ENCODE results near the gene FOXP1.

FOXP1 gene

DNA sequence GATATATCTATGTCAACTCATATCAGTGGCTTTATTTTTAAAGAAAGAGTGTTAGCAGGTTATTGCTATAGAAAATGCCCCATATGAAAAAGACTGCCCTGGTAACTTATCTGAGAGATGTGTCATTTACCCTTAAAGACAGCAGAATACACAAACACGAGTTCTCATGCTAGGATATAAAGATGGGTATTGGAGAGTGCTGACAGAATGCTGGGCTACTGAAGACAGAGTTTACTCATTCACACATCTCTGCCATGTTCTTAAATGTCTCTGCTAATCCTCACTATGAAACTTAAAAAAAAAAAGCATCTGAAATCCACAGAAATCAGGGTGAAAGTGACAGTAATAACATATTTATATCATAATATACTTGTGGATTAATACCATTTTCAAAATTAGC is 126.7 kb downstream of the FOXP1 start:
- TF ChIP-seq, protein P1, sequence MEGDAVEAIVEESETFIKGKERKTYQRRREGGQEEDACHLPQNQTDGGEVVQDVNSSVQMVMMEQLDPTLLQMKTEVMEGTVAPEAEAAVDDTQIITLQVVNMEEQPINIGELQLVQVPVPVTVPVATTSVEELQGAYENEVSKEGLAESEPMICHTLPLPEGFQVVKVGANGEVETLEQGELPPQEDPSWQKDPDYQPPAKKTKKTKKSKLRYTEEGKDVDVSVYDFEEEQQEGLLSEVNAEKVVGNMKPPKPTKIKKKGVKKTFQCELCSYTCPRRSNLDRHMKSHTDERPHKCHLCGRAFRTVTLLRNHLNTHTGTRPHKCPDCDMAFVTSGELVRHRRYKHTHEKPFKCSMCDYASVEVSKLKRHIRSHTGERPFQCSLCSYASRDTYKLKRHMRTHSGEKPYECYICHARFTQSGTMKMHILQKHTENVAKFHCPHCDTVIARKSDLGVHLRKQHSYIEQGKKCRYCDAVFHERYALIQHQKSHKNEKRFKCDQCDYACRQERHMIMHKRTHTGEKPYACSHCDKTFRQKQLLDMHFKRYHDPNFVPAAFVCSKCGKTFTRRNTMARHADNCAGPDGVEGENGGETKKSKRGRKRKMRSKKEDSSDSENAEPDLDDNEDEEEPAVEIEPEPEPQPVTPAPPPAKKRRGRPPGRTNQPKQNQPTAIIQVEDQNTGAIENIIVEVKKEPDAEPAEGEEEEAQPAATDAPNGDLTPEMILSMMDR (IDR thresholded peaks at IDR 0.05; ENCODE audit: low read depth, low read length, poor library complexity, severe bottlenecking), result no peak
- no peak for TF ChIP-seq EZH2phosphoT487 (IDR thresholded peaks at IDR 0.05; ENCODE audit: borderline replicate concordance, low read length)
- Histone ChIP-seq H3K27ac (ENCODE audit: low read depth, low read length) (peak overlapping the region; percentile 86), H3K4me1 (ENCODE audit: control insufficient read depth, low read length) (peaks cover 95% of the 10 kb centered on the region), H3F3A (ENCODE audit: control insufficient read depth, insufficient read depth) (peaks cover 25% of the 10 kb centered on the region), H4K20me1 (ENCODE audit: control insufficient read depth, insufficient read depth, low read depth, low read length) (no peaks in the 10 kb centered on the region), H3K9me3 (ENCODE audit: control insufficient read depth, insufficient read depth, low read length) (no peaks in the 10 kb centered on the region), H3K27me3 (ENCODE audit: control insufficient read depth, low read length) (no peaks in the 10 kb centered on the region), H3K9me2 (replicated peaks; ENCODE audit: control insufficient read depth, low read length) (no peaks in the 10 kb centered on the region), H3K79me2 (ENCODE audit: control insufficient read depth, low read length) (peaks cover 98% of the 10 kb centered on the region), H3K36me3 (ENCODE audit: control insufficient read depth, low read length) (peaks cover 2% of the 10 kb centered on the region; the same call in 1 of the 2 replicates), H3K4me2 (ENCODE audit: low read length) (peak overlapping the region; percentile 96), H3K4me3 (ENCODE audit: low read length) (peak overlapping the region; percentile 70)

DNA sequence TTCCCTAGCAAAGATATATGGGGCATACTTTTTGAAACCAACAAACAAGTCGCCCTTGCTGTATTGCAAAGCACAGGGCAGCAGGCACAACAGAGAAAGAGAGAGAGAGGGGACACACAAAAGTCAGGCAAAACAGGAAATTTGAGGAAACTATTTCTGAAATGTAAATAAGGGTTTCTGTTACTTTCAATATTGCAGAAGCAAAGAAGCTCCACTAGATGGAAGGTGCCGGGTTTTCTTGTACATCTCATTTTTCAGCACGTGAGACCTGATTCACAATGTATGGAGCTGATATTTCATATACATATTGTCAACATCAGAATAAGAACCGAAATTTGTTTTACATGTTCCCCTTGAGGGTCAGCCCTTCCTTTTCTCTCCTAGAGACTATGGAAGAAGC is 127.4 kb downstream of the FOXP1 start:
- Histone ChIP-seq H3F3A (ENCODE audit: control insufficient read depth, insufficient read depth) (peaks cover 28% of the 10 kb centered on the region), H3K9me3 (ENCODE audit: control insufficient read depth, insufficient read depth, low read length) (no peaks in the 10 kb centered on the region), H3K36me3 (ENCODE audit: control insufficient read depth, low read length) (peaks cover 2% of the 10 kb centered on the region; the same call in 1 of the 2 replicates), H3K27ac (ENCODE audit: low read depth, low read length) (peak overlapping the region; percentile 86), H4K20me1 (ENCODE audit: control insufficient read depth, insufficient read depth, low read depth, low read length) (no peaks in the 10 kb centered on the region), H3K9me2 (replicated peaks; ENCODE audit: control insufficient read depth, low read length) (no peaks in the 10 kb centered on the region), H3K4me1 (ENCODE audit: control insufficient read depth, low read length) (peaks cover 100% of the 10 kb centered on the region), H3K4me3 (ENCODE audit: low read length) (peak overlapping the region; percentile 70), H3K27me3 (ENCODE audit: control insufficient read depth, low read length) (no peaks in the 10 kb centered on the region), H3K79me2 (ENCODE audit: control insufficient read depth, low read length) (peaks cover 100% of the 10 kb centered on the region), H3K4me2 (ENCODE audit: low read length) (peak overlapping the region; percentile 96)
- no peak for TF ChIP-seq EZH2phosphoT487 (IDR thresholded peaks at IDR 0.05; ENCODE audit: borderline replicate concordance, low read length)
- TF ChIP-seq, protein P1 (IDR thresholded peaks at IDR 0.05; ENCODE audit: low read depth, low read length, poor library complexity, severe bottlenecking), result peak; percentile 28

DNA sequence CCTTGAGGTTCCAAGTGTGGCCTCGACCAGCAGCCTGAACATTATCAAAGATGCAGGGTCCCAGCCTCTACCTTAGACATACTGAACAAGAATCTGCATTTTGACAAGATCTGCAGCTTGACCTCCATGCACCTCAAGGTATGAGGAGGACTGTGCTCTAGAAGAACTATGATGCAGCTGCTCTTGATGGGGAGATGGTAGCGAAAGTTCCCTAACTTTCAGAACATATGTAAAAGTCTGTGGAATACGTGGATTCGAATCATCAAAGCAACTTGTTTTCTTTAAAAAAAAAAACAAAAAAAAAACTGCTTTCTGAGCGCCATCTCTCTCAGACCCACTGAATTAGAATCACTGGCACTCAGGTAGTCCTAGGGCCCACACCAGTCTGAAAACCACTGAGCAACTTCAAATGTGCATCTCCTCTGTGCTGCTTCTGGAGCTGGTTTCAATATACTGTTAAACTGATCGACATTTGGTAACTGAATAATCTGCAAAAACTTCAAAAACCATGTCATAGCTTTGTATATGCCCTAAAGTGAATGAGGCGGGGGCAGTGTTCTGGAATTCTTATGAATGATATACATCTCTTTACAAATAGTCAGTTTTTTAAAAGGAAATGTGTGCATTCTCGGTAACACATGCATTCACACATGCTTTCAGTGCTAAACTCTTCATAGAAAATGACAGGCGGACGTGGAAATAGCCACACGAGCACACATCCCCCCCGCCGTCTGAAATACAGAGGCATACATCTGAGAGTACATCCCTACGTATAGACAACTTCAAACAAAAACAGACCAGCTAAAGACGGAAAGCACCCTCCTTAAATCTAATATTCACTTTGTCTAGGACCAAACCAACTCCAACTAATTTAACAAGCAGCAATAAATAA is 128.8 kb downstream of the FOXP1 start:
- Histone ChIP-seq H3K9me3 (ENCODE audit: control insufficient read depth, insufficient read depth, low read length) (no peaks in the 10 kb centered on the region), H3F3A (ENCODE audit: control insufficient read depth, insufficient read depth) (peaks cover 32% of the 10 kb centered on the region), H3K79me2 (ENCODE audit: control insufficient read depth, low read length) (peaks cover 100% of the 10 kb centered on the region), H3K27me3 (ENCODE audit: control insufficient read depth, low read length) (no peaks in the 10 kb centered on the region), H3K9me2 (replicated peaks; ENCODE audit: control insufficient read depth, low read length) (no peaks in the 10 kb centered on the region), H3K27ac (ENCODE audit: low read depth, low read length) (peak overlapping the region; percentile 86), H4K20me1 (ENCODE audit: control insufficient read depth, insufficient read depth, low read depth, low read length) (no peaks in the 10 kb centered on the region), H3K36me3 (ENCODE audit: control insufficient read depth, low read length) (peaks cover 7% of the 10 kb centered on the region; the same call in 1 of the 2 replicates), H3K4me1 (ENCODE audit: control insufficient read depth, low read length) (peaks cover 100% of the 10 kb centered on the region), H3K4me2 (ENCODE audit: low read length) (peak overlapping the region; percentile 96), H3K4me3 (ENCODE audit: low read length) (peak overlapping the region; percentile 70)
- no peak for TF ChIP-seq EZH2phosphoT487 (IDR thresholded peaks at IDR 0.05; ENCODE audit: borderline replicate concordance, low read length)
- TF ChIP-seq, protein P1 (IDR thresholded peaks at IDR 0.05; ENCODE audit: low read depth, low read length, poor library complexity, severe bottlenecking), result no peak
